KOPT-K1 (cell line): Measurements from ENCODE around the gene INPP5F.

Source experiments
- H3K27ac ChIP-seq: fragments of 200-600 bp; sonication (generic); 2 replicates; pipeline ENCODE4 v1.5.1; 2016; ENCODE audit warnings: antibody characterized with exemption, mild to moderate bottlenecking, low read depth, low read length; ENCODE audit not compliant: poor library complexity, severe bottlenecking
- H3K36me3 ChIP-seq: fragments of 200-600 bp; sonication (generic); 2 replicates; pipeline ENCODE4 v1.5.1; 2017; ENCODE audit warnings: antibody characterized with exemption, mild to moderate bottlenecking, low read length, moderate library complexity; ENCODE audit not compliant: insufficient read depth
- H3K9me3 ChIP-seq: fragments of 200-600 bp; sonication (generic); 2 replicates; pipeline ENCODE4 v1.5.1; 2017; ENCODE audit warnings: antibody characterized with exemption, low read length, mild to moderate bottlenecking; ENCODE audit not compliant: insufficient read depth, poor library complexity, severe bottlenecking

Gene INPP5F

DNA sequence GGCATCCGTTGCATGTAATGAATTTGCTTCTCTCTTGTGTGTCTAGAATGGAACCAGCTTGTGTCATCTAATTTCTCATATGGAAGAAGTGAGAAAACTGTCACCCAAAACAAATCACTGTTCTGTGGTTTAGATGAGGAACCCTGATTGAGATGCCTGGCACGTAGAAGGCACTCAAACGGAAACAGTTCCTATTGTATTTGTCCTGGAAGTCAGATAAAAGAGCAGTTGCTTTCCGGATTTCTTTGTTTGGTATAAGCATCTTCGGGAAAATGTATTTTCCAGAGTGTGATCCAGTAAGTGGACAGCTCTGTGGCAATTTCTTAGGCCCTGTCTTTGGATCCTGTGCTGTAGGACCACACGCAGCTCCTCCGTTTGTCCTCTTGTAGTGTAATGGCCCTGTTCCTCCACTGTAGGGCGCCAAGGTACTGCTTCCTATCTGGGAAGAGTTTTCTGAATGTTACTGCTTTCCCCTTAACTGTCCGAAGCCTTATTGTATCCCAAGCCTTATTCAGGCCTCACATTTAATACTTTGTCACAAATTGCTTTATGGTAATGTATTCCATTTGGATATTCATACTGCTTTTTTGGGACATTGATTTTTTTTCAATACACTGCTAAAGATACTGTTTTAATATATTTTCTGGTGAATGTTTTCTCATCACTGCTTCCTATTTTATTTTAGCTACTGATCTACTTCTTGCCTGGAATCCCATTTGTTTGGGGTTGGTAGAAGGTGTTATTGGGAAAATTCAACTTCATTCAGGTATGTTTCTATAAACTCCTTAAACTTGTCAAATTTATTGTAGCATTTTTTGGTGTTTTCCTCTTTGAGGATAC is 24.8 kb downstream of the INPP5F start:
- 0 out of 2 replicates have a peak, but pooled peaks cover 3% of the 10 kb centered on the region for H3K36me3 ChIP-seq
- H3K9me3 ChIP-seq: no peaks in the 10 kb centered on the region
- H3K27ac ChIP-seq: no peak overlapping the region

DNA sequence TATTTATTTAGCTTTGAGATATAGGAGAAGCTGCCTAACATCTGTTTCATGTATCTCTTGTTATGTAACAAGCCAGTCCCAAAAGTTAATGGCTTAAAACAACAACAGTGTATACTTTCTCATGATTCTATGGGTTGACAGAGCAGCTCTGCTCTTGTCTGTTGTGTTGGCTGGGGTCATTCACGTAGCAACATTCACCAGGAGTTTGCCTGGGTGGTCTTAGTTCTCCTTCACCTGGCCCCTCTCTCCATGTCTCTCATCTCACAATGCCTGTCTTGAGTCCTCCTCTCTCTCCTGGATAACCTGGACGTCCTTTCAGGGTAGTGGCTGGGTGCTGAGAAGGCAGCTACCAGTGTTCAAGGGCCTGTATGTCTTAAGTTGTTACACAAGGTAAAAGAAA is 27.5 kb downstream of the INPP5F start:
- 0 out of 2 replicates have a peak, but pooled peaks cover 3% of the 10 kb centered on the region for H3K36me3 ChIP-seq
- H3K27ac ChIP-seq: no peak overlapping the region
- no peaks in the 10 kb centered on the region for H3K9me3 ChIP-seq

DNA sequence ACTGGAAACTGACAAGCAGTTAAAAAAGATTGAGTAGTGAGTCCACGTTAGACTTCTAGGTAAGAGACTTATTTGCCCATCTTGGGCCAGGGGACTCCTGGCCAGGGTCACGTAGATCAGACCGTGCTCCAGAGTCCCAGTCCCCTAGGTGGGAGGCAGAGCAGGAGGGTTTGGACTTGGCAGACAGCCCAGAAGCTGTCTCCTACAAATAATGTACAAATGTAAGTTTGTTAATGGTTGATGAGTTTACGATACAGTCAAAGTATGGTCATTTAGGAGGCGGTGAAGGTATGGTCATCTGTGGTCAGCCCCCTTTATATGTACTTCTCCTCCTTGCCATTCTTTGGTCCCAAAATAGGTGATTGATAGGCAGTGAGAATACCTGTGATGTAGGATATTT is 28.2 kb downstream of the INPP5F start:
- Histone ChIP-seq H3K27ac (no peak overlapping the region), H3K36me3 (0 out of 2 replicates have a peak, but pooled peaks cover 3% of the 10 kb centered on the region), H3K9me3 (no peaks in the 10 kb centered on the region)

DNA sequence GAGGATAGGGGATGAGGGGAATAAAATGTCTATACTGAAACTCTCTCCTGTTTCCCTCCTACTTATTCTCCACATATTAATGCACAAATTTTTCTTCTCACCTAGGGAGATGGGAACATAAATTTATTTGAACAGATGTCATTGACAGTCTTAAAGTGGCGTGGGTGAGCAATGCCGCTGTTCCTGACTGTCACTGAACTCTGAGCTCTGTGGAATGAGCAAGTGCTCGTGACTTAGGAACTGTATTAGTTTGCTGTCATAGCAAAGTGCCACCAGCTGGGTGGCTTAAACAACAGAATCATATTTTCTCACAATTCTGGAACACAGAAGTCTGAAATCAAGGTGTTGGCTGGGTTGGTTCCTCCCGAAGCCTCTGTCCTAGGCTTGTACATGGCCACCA is 29.1 kb downstream of the INPP5F start:
- Histone ChIP-seq H3K36me3 (0 out of 2 replicates have a peak, but pooled peaks cover 3% of the 10 kb centered on the region), H3K27ac (no peak overlapping the region), H3K9me3 (no peaks in the 10 kb centered on the region)

DNA sequence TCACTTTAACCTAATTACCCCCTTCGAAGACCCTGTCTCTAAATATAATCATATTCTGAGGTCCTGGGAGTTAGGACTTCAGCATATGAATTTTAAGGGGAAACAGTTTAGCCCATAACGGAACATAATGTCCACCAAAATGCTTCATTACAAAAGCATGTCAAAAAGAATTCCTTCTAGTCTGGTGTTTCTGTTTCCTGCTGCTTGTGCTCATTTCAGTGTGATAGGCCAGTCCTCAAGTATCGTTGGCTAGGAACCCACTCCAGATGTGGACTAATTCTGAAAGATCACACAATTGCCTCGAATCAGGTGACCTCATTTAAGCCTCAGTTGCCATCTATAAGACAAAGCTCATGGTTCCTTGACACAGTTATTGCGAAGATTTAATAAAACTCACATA is 29.6 kb downstream of the INPP5F start:
- 0 out of 2 replicates have a peak, but pooled peaks cover 3% of the 10 kb centered on the region for H3K36me3 ChIP-seq
- no peak overlapping the region for H3K27ac ChIP-seq
- no peaks in the 10 kb centered on the region for H3K9me3 ChIP-seq

DNA sequence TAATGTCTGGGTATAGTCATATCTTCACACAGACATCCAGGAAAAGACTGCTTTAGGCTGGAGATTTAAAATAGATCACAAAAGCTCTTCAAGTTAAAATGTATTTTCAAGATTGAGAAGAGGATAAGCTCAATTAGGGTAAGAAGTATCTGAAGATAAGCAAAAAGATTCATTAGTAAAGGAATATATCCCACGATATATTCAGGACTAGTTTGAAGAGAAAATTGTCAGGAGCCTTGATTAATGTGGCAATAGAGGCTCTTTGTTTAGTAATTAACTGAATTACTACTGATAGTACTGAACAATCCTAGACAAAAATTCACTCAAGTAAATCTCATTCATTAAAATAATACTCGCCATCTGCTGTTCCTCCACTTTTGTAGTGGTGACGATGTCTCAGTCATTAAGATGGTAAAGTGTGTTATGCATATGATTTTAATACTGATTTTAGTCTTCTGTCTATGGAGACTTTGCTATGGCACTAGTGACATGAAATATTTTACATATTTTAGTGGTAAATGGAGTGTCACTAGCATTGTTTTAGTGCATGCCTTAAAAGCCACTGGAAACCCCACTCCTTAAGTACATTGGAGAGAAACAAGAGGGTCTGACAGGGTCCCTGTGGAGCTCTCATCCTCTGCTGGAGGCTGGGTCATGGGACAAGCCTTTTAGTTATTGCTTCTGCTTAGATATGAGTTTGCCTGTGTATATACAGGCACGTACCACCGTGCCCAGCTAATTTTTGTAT is 32.8 kb downstream of the INPP5F start:
- H3K36me3 ChIP-seq: no peaks in the 10 kb centered on the region
- H3K9me3 ChIP-seq: no peaks in the 10 kb centered on the region
- no peak overlapping the region for H3K27ac ChIP-seq

DNA sequence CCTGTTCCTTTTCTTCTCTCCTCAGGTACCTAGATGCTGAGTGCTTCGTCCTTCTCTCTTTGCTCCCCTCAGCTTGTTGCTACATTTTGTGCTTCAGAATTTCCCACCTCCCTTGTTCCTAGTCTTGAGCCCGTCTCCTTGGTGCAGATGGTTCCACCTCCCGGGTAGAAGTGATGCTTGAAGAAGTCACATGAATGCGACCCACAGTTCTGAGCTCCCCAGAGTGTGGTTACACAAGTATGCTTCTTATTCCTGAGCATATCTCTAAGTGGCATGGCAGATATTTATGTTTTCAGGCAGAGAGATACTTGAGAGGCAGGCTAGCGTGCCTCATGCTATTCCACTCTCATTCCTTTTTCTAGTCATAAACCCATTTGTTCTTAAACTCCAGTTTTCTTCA is 34.0 kb downstream of the INPP5F start:
- H3K27ac ChIP-seq: no peak overlapping the region
- no peaks in the 10 kb centered on the region for H3K36me3 ChIP-seq
- no peaks in the 10 kb centered on the region for H3K9me3 ChIP-seq

DNA sequence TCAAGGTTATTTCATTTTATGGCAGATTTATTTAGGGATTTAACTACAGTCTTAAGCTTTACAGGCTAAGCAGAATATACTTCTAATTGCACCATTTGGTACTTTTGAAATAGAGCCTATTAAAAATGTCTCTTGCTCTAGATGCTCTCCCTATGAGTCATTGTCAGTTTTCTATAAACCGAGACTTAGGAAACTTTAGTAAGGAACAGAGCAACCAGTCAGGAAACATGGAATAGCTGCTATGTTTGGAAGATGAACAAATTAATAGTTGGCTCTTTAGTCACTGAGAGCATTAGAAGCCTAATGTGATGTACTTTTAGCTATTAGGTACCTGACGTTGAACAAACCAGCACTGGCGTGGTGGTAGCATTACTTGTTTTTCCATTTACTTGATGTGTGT is 35.3 kb downstream of the INPP5F start:
- H3K27ac ChIP-seq: no peak overlapping the region
- H3K36me3 ChIP-seq: no peaks in the 10 kb centered on the region
- no peaks in the 10 kb centered on the region for H3K9me3 ChIP-seq

DNA sequence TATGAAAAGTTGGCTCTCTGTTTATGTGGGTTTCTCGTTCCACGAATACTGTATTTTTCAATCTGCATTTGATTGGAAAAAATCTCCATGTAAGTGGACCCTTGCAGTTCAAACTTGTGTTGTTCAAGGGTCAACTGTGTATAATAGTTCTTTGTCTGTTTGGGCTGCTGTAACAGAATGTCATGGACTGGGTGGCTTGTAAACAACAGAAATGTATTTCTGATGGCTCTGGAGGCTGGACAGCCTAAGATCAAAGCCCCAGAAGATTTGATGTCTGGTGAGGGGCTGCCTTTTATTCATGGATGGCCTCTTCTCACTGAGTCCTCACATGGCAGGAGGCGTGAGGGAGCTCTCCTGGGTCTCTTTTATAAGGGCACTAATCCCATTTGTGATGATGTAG is 36.2 kb downstream of the INPP5F start:
- Histone ChIP-seq H3K9me3 (no peaks in the 10 kb centered on the region), H3K36me3 (no peaks in the 10 kb centered on the region), H3K27ac (no peak overlapping the region)

DNA sequence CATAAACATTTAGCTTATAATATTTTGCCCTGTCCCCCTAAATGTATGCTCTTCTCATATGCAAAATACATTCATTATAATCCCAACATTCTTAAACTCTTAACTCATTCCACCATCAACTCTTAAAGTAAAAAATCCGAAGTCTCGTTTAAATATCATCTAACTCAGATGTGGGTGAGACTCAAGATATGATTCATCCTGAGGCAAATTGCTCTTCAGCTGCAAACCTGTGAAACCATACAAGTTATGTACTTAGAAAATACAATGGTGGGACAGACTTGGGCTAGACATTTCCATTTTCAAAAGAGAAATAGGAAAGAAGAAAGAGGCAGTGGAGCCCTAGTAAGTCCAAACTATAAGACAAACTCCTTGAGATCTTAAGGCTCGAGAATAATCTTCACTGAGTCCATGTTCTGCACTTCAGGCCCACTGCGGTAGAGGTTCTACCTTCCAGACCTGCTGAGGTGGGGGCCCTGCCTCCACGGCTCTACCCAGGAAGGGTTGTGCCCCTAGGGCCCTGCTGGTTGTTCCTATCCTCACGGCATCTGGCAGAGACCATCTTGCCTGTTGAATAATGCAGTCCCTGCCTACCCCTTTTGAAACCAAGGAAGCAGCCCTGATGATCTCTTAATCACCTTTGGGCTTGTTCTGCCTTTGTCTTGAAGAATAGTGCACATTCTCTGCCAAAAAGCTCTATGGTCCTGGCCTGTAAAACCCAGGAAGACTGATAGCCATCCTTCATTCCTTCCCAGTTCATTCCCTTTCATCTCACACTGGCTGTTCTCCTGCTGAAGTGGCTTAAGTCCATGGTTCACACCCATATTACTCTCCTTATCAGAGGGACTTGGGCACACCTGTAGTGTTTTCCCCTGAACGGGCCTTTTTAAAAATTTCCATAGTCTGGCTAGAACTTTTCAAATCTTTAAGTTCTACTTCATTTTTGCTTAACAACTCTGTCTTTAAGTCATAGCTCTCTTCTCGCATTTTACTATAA is 37.3 kb downstream of the INPP5F start:
- Histone ChIP-seq H3K36me3 (no peaks in the 10 kb centered on the region), H3K9me3 (no peaks in the 10 kb centered on the region), H3K27ac (no peak overlapping the region)

DNA sequence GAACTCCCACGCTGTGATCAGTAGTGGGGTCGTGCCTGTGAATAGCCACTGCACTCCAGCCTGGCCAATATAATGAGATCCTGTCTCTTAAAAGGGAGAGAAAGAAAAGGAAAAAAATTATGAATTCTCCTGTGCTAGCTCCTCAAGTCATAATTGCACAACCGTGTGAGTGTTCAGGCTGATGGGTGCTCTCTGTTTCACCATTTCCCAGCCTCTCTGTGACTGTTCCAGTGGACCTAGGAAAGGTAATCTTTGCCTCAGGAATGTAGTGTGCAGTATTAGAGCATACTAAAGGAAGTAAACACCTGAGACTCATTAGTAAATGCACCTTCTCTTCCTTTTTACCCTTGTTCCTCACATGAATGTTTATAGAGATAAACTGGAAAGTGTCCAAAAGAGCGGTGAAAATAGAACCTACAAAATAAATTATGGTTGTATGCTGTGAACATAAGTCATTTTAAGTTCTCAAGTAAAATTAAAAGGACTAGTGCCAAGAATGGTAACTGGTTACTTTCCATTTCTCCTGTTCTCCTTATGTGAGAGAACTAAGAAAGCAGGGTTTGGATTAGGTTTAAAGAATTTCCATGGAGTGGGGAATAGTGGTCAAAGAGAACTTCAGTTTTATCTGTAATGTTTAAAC is 42.7 kb downstream of the INPP5F start:
- Histone ChIP-seq H3K27ac (no peak overlapping the region), H3K9me3 (no peaks in the 10 kb centered on the region), H3K36me3 (no peaks in the 10 kb centered on the region)

DNA sequence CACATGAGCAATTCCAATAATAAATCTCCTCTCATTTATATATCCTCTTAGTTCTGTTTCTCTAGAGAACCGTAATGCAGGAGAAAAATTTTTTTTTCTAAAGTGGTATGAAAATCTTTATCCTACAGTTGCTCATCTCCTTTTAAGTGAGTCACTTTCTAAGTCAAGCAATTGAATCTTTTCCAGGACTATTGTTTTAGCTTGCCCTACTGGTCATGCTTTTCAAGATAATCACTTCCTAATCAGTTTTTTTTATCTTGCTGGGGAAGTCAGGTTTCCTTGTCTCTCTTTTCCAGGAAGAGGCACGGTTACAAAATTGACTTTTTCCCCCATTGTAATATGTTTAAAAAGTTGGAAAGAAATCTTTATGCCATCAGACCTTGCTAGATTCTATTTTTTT is 44.0 kb downstream of the INPP5F start:
- Histone ChIP-seq H3K36me3 (no peaks in the 10 kb centered on the region), H3K27ac (no peak overlapping the region), H3K9me3 (no peaks in the 10 kb centered on the region)

DNA sequence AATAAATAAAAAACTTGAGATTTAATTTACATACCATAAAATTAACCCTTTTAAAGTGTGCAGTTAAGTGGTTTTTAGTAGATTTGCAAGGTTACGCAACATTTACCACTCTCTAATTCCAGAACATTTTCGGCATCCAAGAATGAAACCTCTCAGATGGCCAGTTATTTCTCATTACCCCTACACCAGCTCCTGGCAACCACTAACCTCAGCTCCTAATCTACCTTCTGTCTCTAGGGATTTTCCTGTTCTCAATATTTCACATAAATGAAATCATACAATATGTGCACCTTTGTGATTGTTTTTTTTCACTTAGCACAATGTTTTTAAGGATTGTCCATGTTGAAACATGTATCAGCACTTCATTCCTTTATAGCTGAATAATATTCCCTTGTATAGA is 45.1 kb downstream of the INPP5F start:
- H3K36me3 ChIP-seq: no peaks in the 10 kb centered on the region
- H3K9me3 ChIP-seq: no peaks in the 10 kb centered on the region
- H3K27ac ChIP-seq: no peak overlapping the region

DNA sequence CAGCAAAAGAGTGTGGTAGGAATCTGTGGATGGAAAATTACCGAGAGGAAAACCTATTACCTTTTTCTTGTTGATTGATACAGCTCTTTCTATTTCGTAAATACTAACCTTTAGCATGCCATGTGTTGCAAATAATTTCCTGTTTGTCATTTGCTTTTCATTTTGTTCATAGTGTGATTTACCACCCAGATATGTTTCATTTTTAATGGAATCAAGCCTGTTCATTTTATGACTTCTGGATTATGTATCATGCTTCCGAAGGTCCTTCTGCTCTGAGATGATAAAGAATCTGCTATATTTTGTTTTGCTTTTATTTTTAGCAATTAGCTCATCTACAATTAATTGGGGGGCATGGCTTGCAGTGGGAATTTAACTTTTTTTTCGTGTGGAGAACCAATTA is 46.5 kb downstream of the INPP5F start:
- H3K9me3 ChIP-seq: no peaks in the 10 kb centered on the region
- H3K27ac ChIP-seq: no peak overlapping the region
- no peaks in the 10 kb centered on the region for H3K36me3 ChIP-seq
